NB4 (cell line): ENCODE measurements around the gene TRAK1.
A peak's percentile ranks its signal among the peaks of the same experiment; 100 is the strongest.

Experiments
- DNase-seq: peaks from one replicate; pipeline ENCODE4 v3.0.0; 2010; ENCODE audit warnings: low read depth
- H3K4me3 ChIP-seq: one replicate; pipeline ENCODE4 v1.5.1; 2011; ENCODE audit warnings: mild to moderate bottlenecking, low read depth, low read length, moderate library complexity
- MYC ChIP-seq: IDR thresholded peaks from 2 replicates; pipeline ENCODE4 v1.6.1; 2011; ENCODE audit warnings: low read depth, low read length
- POLR2A ChIP-seq: IDR thresholded peaks from 2 replicates; pipeline ENCODE4 v1.6.1; 2011; ENCODE audit warnings: mild to moderate bottlenecking; ENCODE audit not compliant: insufficient read length; ENCODE audit errors: extremely low read depth
- TF ChIP-seq, protein P1 (sequence below): IDR thresholded peaks from 2 replicates; pipeline ENCODE4 v1.6.1; 2011; ENCODE audit warnings: low read depth, low read length
- TF ChIP-seq, protein P2 (sequence below): IDR thresholded peaks from one replicate; pipeline ENCODE4 v1.5.1; 2012; ENCODE audit warnings: low read depth, low read length

Gene TRAK1

DNA sequence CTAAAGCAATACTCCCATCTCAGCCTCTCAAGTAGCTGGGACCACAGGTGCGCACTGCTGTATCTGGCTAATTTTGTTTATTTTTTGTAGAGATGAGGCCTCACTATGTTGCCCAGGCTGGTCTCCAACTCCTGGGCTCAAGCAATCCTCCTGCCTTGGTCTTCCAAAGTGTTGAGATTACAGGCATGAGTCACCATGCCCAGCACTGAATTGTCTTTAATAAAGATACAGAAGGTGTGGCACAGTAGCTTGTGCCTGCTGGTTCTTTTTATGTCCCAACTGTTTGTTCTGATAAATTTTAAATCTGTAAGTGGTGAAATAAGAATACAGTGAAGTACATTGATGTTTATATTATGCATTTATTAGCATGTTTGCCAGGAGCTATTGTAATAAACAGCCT lies 20.6 kb upstream of the TRAK1 start:
- no peak for DNase-seq
- no peak overlapping the region for H3K4me3 ChIP-seq

DNA sequence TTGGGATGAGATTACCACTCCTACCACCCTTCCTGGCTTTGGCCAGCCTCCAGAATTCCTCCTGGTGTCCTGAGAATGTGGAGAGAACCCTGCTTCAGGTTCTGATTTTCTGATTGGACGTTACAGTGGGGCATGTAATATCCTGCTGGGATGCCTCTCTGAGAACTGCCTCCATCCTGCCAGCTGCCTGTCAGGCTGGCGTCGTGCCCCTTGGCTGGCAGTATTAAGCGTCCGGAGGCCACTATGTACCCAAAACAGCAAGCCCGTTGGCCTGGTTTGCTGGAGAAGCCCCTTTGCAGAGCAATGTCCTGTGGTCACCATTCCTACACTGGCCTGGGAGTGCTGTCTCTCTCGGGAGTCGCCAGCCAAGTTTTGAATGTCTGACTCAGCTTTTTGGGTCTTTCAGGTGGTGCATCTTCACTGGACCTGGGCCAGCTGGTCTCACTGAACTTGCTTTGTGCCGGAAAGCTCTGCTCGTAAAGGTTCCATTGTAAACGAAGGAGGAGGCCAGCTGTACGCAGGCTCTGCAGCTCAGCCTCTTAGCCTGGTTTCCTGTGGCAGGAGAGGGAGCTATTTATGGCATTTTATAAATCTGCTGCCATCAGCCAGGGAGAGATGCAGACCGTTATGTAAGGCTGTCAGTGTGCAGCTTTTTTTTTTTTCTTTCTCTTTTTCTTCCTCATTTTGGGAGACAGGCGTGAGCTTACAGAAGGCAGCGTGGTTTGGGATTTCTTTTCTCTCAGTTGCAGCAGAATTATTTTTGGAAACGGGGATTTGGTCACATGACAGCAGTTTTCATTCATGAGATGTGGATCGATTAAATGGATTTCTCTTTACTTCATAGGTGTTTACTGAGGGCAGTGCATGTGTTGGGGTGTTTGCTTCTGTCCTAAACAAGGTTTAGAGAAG lies 19.0 kb upstream of the TRAK1 start:
- H3K4me3 ChIP-seq = peak overlapping the region; percentile 51
- TF ChIP-seq, protein P1, sequence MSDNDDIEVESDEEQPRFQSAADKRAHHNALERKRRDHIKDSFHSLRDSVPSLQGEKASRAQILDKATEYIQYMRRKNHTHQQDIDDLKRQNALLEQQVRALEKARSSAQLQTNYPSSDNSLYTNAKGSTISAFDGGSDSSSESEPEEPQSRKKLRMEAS = peak; percentile 41
- TF ChIP-seq, protein P2, sequence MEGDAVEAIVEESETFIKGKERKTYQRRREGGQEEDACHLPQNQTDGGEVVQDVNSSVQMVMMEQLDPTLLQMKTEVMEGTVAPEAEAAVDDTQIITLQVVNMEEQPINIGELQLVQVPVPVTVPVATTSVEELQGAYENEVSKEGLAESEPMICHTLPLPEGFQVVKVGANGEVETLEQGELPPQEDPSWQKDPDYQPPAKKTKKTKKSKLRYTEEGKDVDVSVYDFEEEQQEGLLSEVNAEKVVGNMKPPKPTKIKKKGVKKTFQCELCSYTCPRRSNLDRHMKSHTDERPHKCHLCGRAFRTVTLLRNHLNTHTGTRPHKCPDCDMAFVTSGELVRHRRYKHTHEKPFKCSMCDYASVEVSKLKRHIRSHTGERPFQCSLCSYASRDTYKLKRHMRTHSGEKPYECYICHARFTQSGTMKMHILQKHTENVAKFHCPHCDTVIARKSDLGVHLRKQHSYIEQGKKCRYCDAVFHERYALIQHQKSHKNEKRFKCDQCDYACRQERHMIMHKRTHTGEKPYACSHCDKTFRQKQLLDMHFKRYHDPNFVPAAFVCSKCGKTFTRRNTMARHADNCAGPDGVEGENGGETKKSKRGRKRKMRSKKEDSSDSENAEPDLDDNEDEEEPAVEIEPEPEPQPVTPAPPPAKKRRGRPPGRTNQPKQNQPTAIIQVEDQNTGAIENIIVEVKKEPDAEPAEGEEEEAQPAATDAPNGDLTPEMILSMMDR = no peak
- no peak for TF ChIP-seq POLR2A
- TF ChIP-seq MYC = peak; percentile 58
- DNase-seq = peak; percentile 92

More for the DNA sequence above, 20.6 kb upstream of the TRAK1 start:
- TF ChIP-seq POLR2A = no peak
- TF ChIP-seq, protein P2 = no peak

DNA sequence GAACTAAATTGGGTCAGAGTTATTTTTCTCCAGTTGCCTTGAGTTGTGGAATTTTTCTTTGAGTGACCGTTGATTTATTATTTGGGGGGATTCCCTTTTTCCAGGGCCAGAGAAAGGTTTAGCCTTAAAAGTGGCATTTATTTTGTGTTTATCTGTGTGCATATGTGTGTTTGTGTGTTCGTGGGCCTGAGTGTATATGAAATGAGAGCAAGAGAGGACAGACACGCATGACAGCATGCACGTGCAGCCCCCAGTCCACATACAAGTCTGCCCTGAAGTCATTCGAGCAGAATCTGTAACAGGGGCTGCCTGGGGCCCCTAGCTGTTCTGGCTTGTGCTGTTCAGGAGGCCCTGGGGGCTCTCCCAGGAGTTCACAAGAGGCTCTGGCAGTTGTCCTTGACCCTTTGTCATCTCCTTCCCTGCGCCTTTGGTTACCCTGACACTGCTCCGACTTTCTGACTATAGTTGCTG lies 18.3 kb upstream of the TRAK1 start:
- H3K4me3 ChIP-seq = peak overlapping the region; percentile 23
- TF ChIP-seq, protein P2 = no peak
- TF ChIP-seq, protein P1 = no peak
- no peak for TF ChIP-seq POLR2A
- no peak for TF ChIP-seq MYC
- no peak for DNase-seq

DNA sequence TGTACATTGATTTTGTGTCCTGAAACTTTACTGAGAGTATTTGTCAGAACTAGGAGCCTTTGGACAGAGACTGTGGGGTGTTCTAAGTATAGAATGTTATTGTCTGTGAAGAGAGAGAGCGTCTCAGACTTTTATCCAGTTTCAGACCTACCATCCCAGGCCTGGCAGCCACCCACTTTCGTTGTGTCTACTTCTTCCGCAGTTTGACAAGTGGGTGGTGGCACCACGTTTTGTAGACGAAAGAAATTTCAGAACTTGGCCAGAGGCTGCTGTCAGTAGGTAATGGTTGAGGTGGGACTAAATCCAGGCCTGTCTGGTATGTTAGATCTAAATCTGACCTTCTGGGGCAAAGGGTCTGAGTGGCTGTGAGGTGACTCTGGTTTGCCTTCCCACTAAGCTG lies 13.4 kb upstream of the TRAK1 start:
- TF ChIP-seq, protein P2 = no peak
- no peak for TF ChIP-seq MYC
- TF ChIP-seq POLR2A = no peak
- TF ChIP-seq, protein P1 = no peak
- DNase-seq = no peak
- H3K4me3 ChIP-seq = no peak overlapping the region

DNA sequence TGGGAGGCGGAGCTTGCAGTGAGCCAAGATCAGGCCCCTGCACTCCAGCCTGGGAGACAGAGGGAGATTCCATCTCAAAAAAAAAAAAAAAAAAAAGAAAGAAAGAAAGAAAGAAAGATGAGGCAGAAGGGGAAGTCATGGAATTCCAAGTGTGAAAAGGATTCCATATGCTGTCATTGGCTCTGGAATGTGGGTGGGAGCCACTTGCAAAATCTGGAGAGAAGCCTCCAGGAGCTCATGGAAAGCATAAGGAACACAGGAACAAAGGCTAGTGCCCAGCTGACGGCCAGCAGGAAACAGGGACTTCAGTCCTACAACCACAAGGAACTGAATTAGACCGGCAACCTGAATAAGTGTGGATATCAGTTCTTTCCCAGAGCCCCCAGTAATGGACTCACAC lies 12.5 kb upstream of the TRAK1 start:
- H3K4me3 ChIP-seq = no peak overlapping the region
- DNase-seq = no peak
- TF ChIP-seq, protein P1 = no peak
- TF ChIP-seq, protein P2 = no peak
- TF ChIP-seq POLR2A (no peak), MYC (no peak)
